HCT116 (cell line): ENCODE results near the gene ACRBP. TPM values are rescaled to one million over a fixed set of nuclear protein-coding genes. Genes with fewer than 3 reads are reported as not detected.
A peak's percentile ranks its signal among the peaks of the same experiment; 100 is the strongest.

Experiments used
- ATAC-seq: fragments of 200-7000 bp; cut with Tn5 transposase; 2 replicates; pipeline ENCODE4 v1.9.1; 2020; ENCODE audit warnings: mild to moderate bottlenecking, moderate library complexity
- BruUV-seq: library from RNA; stranded (reverse); fragments of 400-500 nt; replicated peaks from 2 replicates; lab custom pipeline; 2021; lab: Mats Ljungman, UMichigan
- CTCF ChIA-PET: fragments of 300-600 bp; sonication (Branson Sonifier 250); formaldehyde crosslinking; loops from one replicate; lab custom pipeline; 2021; ENCODE audit warnings: antibody characterized with exemption; lab: Charles Lee
- POLR2A ChIA-PET: fragments of 300-600, 350-600 bp; sonication (Branson Sonifier 250); formaldehyde crosslinking; loops from one replicate; lab custom pipeline; 2021; ENCODE audit warnings: antibody characterized with exemption; lab: Charles Lee
- RAD21 ChIA-PET, 2 experiments: fragments of 300-600 bp; sonication (Branson Sonifier 250); formaldehyde crosslinking; loops; one replicate each; lab custom pipeline; 2023; ENCODE audit warnings: low total read pairs in 2 of 2; ENCODE audit not compliant: uncharacterized antibody in 2 of 2, unreplicated experiment in 2 of 2, low non-redundant PET in 1 of 2; lab: Charles Lee
- DNase-seq: peaks from one replicate; pipeline ENCODE4 v3.0.0-alpha.2; 2010; ENCODE audit warnings: low read depth, low spot score
- H2AFZ ChIP-seq: fragments of 200-600 bp; shearing (Covaris generic), sonication (generic); 2 replicates; pipeline ENCODE4 v1.6.1; 2017; ENCODE audit warnings: low read depth, mixed run types, mixed read lengths, antibody characterized with exemption, low read length; ENCODE audit not compliant: poor library complexity, severe bottlenecking
- H3K27ac ChIP-seq: 2 replicates; pipeline ENCODE4 v1.5.1; 2012; ENCODE audit warnings: low read depth, low read length
- H3K27me3 ChIP-seq: fragments of 200-600 bp; sonication (generic); 2 replicates; pipeline ENCODE4 v1.6.1; 2016; ENCODE audit warnings: mixed run types, low read length, mixed read lengths; ENCODE audit not compliant: insufficient read depth
- H3K36me3 ChIP-seq, 2 experiments: fragments of 200-500 bp in 1 of 2; fragments of 200-600 bp in 1 of 2; sonication (Bioruptor generic) in 1 of 2; sonication (generic) in 1 of 2; 2 replicates each; pipeline versions ENCODE4 v1.5.1 to v1.6.1; 2014 to 2016; ENCODE audit warnings: low read length in 2 of 2, inconsistent platforms in 1 of 2, mixed read lengths in 1 of 2, mixed run types in 1 of 2; ENCODE audit not compliant: insufficient read depth in 2 of 2, control insufficient read depth in 1 of 2
- H3K4me1 ChIP-seq, 2 experiments: fragments of 200-600 bp in 1 of 2; sonication (generic) in 1 of 2; 2 replicates each; pipeline versions ENCODE4 v1.5.1 to v1.6.1; 2012 to 2017; ENCODE audit warnings: low read length in 2 of 2, inconsistent platforms in 1 of 2, mild to moderate bottlenecking in 1 of 2, mixed read lengths in 1 of 2, mixed run types in 1 of 2, moderate library complexity in 1 of 2; ENCODE audit not compliant: insufficient read depth in 2 of 2, control insufficient read depth in 1 of 2
- H3K4me2 ChIP-seq: fragments of 200-600 bp; sonication (generic); 2 replicates; pipeline ENCODE4 v1.6.1; 2017; ENCODE audit warnings: mixed run types, low read length, mixed read lengths
- H3K4me3 ChIP-seq, 2 experiments: fragments of 200-600 bp in 1 of 2; sonication (generic) in 1 of 2; replicated peaks in 1 of 2; 2 replicates each; pipeline ENCODE4 v1.5.1; 2011 to 2016; ENCODE audit warnings: low read length in 2 of 2, control low read depth in 1 of 2, low read depth in 1 of 2, mild to moderate bottlenecking in 1 of 2, mixed read lengths in 1 of 2, mixed run types in 1 of 2
- H3K79me2 ChIP-seq: fragments of 200-600 bp; sonication (generic); 2 replicates; pipeline ENCODE4 v1.6.1; 2017; ENCODE audit warnings: mild to moderate bottlenecking, mixed run types, low read length, moderate library complexity, mixed read lengths; ENCODE audit not compliant: insufficient read depth
- H3K9ac ChIP-seq: fragments of 200-600 bp; sonication (generic); 2 replicates; pipeline ENCODE4 v1.6.1; 2016; ENCODE audit warnings: low read length, mixed read lengths
- H3K9me2 ChIP-seq: fragments of 200-600 bp; sonication (generic), shearing (Covaris generic); 2 replicates; pipeline ENCODE4 v1.6.1; 2017; ENCODE audit warnings: mixed run types, mild to moderate bottlenecking, moderate library complexity; ENCODE audit not compliant: insufficient read depth
- H3K9me3 ChIP-seq, 2 experiments: fragments of 200-500 bp in 1 of 2; fragments of 200-600 bp in 1 of 2; sonication (Bioruptor generic) in 1 of 2; sonication (generic) in 1 of 2; 2 replicates each; pipeline ENCODE4 v1.6.1; 2014 to 2017; ENCODE audit warnings: low read length in 2 of 2, mixed read lengths in 2 of 2, inconsistent platforms in 1 of 2, low read depth in 1 of 2, mild to moderate bottlenecking in 1 of 2, mixed run types in 1 of 2, moderate library complexity in 1 of 2; ENCODE audit not compliant: control insufficient read depth in 1 of 2, insufficient read depth in 1 of 2
- H4K20me1 ChIP-seq: fragments of 200-600 bp; sonication (generic), shearing (Covaris generic); 2 replicates; pipeline ENCODE4 v1.6.1; 2017; ENCODE audit warnings: mixed run types, mild to moderate bottlenecking, moderate library complexity; ENCODE audit not compliant: insufficient read depth
- CBX3 ChIP-seq: IDR thresholded peaks from 2 replicates; pipeline ENCODE4 v1.6.1; 2012; ENCODE audit warnings: low read depth
- EGR1 ChIP-seq: IDR thresholded peaks from 2 replicates; pipeline ENCODE4 v1.6.1; 2012; ENCODE audit warnings: low read depth
- POLR2AphosphoS5 ChIP-seq: IDR thresholded peaks from 2 replicates; pipeline ENCODE4 v1.6.1; 2011; ENCODE audit warnings: mild to moderate bottlenecking, low read depth, low read length, moderate library complexity
- REST ChIP-seq: IDR thresholded peaks from 2 replicates; pipeline ENCODE4 v1.6.1; 2012; ENCODE audit warnings: low read depth
- SP1 ChIP-seq: IDR thresholded peaks from 2 replicates; pipeline ENCODE4 v1.6.1; 2012; ENCODE audit warnings: low read depth
- ZFX ChIP-seq: fragments of 450-650 bp; IDR thresholded peaks from 2 replicates; pipeline ENCODE4 v1.6.1; 2017
- ZNF274 ChIP-seq: fragments of 200-500 bp; sonication (Bioruptor generic); IDR thresholded peaks from 2 replicates; pipeline ENCODE4 v1.6.1; 2014; ENCODE audit warnings: mild to moderate bottlenecking, low read depth, low read length, inconsistent platforms
- intact Hi-C: fragments of 100-400 bp; cut with micrococcal nuclease; formaldehyde crosslinking; loops from 2 replicates; pipeline ENCODE4 v1.10.0; 2022
- total RNA-seq: library from RNA; stranded (reverse); gene quantifications from one replicate; pipeline ENCODE4 v1.2.1, GENCODE V29; 2021; ENCODE audit not compliant: unreplicated experiment

The ACRBP gene
- total RNA-seq, 1 experiment from 2014 or later, result 1.0 TPM

- H3K9me3 ChIP-seq, result no peaks in the 10 kb centered on the region; a peak in 1 of 4 replicates
- H3K4me2 ChIP-seq, result no peak overlapping the region
- H3K27me3 ChIP-seq, result peaks cover 6% of the 10 kb centered on the region; the same call in 1 of the 2 replicates
- no peak overlapping the region for H3K4me3 ChIP-seq
- DNase-seq (no peak), ATAC-seq (no peak)
- POLR2A ChIA-PET, result no interaction called here
- no peak overlapping the region for H2AFZ ChIP-seq
- H3K79me2 ChIP-seq, result no peaks in the 10 kb centered on the region
- CTCF ChIA-PET, result no interaction called here
- no peaks in the 10 kb centered on the region for H3K36me3 ChIP-seq
- no peak overlapping the region for H3K27ac ChIP-seq
- RAD21 ChIA-PET, result no interaction called here
- no peak overlapping the region for H3K9ac ChIP-seq
- intact Hi-C loops, result no loop called here
- no peak for TF ChIP-seq CBX3
- BruUV-seq, result no TSS peak
- H3K9me2 ChIP-seq, result no peaks in the 10 kb centered on the region
- H4K20me1 ChIP-seq, result no peaks in the 10 kb centered on the region
- peaks cover 11 to 20% of the 10 kb centered on the region in 2 experiments for H3K4me1 ChIP-seq
These were observed 8.9 kb downstream of the ACRBP start for GRCh38 chr12:6638305-6638704.

GRCh38 chr12:6635856-6636531 lies 11.2 kb downstream of the ACRBP start, which contains the start of gene LPAR5:
TSS of gene LPAR5 (minus strand) at chr12:6635959. CDS start at chr12:6621248, 14,711 bp downstream.
- peak within 1 kb of the TSS; percentile 53 to 57 for H3K4me3 ChIP-seq
- no peaks in the 10 kb centered on the region for H3K9me3 ChIP-seq
- peaks cover 14 to 28% of the 10 kb centered on the region in 2 experiments for H3K4me1 ChIP-seq
- DNase-seq (peak; percentile 32), ATAC-seq (peak; percentile 95)
- no peaks in the 10 kb centered on the region for H3K27me3 ChIP-seq
- H3K9ac ChIP-seq, result peak within 1 kb of the TSS; percentile 61
- H3K4me2 ChIP-seq, result peak within 1 kb of the TSS; percentile 79
- RAD21 ChIA-PET, result interaction anchor here in 1 of 2 experiments (0.6 kb wide), 1 partner anchor 104 kb away, joined by 3 read pairs; no protein-coding TSS in a partner anchor
- peak within 1 kb of the TSS; percentile 42 for H3K27ac ChIP-seq
- intact Hi-C loops, result no loop called here
- peak; percentile 77 for TF ChIP-seq POLR2AphosphoS5
- no peak for TF ChIP-seq ZNF274
- TF ChIP-seq ZFX, result no peak
- no peak for TF ChIP-seq SP1
- no peak for TF ChIP-seq EGR1
- TF ChIP-seq REST, result no peak
- 0 out of 2 replicates have a peak, but pooled peaks have one; percentile 43 for TF ChIP-seq CBX3
- CTCF ChIA-PET, result interaction anchor here (1.3 kb wide), 1 partner anchor 21 kb away, joined by 3 read pairs; no protein-coding TSS in a partner anchor
- no peaks in the 10 kb centered on the region for H4K20me1 ChIP-seq
- POLR2A ChIA-PET, result interaction anchor here (1.0 to 1.1 kb wide), 2 partner anchors 53 to 166 kb away, joined by 3 to 5 read pairs; partner anchors contain the start of genes VAMP1 and ZNF384
- BruUV-seq, result no TSS peak
- H3K9me2 ChIP-seq, result no peaks in the 10 kb centered on the region
- H3K36me3 ChIP-seq, result no peaks in the 10 kb centered on the region
- no peaks in the 10 kb centered on the region for H3K79me2 ChIP-seq
- H2AFZ ChIP-seq, result peak within 1 kb of the TSS; percentile 72
